Activated CD4-positive, alpha-beta T cell treated with anti-CD3 and anti-CD28 coated beads for 1 hour (primary cell): Measurements from ENCODE around the gene SLC25A42.
"Not testable (repeated sequence)": the region's sequence is repeated elsewhere in the genome, so short reads cannot be mapped to it uniquely, and the experiment has no call there.

Experiments
- DNase-seq: peaks from one replicate; pipeline ENCODE4 v3.0.0-alpha.2; 2020

Gene SLC25A42

GRCh38 chr19:19071897-19072296, 8.1 kb downstream of the SLC25A42 start:
- no peak for DNase-seq

- DNase-seq = no peak
Measured at GRCh38 chr19:19074196-19074882, 10.5 kb downstream of the SLC25A42 start.

GRCh38 chr19:19075126-19075525, 11.3 kb downstream of the SLC25A42 start:
- DNase-seq = no peak

GRCh38 chr19:19076476-19076875, 12.7 kb downstream of the SLC25A42 start:
- DNase-seq = no peak

GRCh38 chr19:19077103-19077502, 13.3 kb downstream of the SLC25A42 start:
- DNase-seq = no peak

- DNase-seq = no peak
Measured at GRCh38 chr19:19078801-19079200, 15.0 kb downstream of the SLC25A42 start.

GRCh38 chr19:19079571-19079970, 15.8 kb downstream of the SLC25A42 start:
- no peak for DNase-seq

GRCh38 chr19:19081642-19082151, 17.9 kb downstream of the SLC25A42 start:
- no peak for DNase-seq

GRCh38 chr19:19083413-19084178, 19.8 kb downstream of the SLC25A42 start:
- no peak for DNase-seq

- DNase-seq = no peak
Measured at GRCh38 chr19:19087676-19088075, 23.9 kb downstream of the SLC25A42 start.

- no peak for DNase-seq
Measured at GRCh38 chr19:19094513-19094912, 30.7 kb downstream of the SLC25A42 start.

GRCh38 chr19:19095691-19096090, 31.9 kb downstream of the SLC25A42 start:
- no peak for DNase-seq

GRCh38 chr19:19096641-19097627, 33.1 kb downstream of the SLC25A42 start:
- DNase-seq = no peak

GRCh38 chr19:19098084-19098702, 34.4 kb downstream of the SLC25A42 start:
- no peak for DNase-seq

- DNase-seq = no peak
Measured at GRCh38 chr19:19098703-19099632, 35.2 kb downstream of the SLC25A42 start.

- no peak for DNase-seq
Measured at GRCh38 chr19:19101540-19101939, 37.7 kb downstream of the SLC25A42 start.

- not testable (repeated sequence) for DNase-seq
Measured at GRCh38 chr19:19102566-19102965, 38.8 kb downstream of the SLC25A42 start.

GRCh38 chr19:19103167-19103566, 39.4 kb downstream of the SLC25A42 start:
- DNase-seq = no peak

GRCh38 chr19:19105365-19106055, 41.7 kb downstream of the SLC25A42 start:
- no peak for DNase-seq

- DNase-seq = no peak
Measured at GRCh38 chr19:19106056-19106551, 42.3 kb downstream of the SLC25A42 start.
